ENCODE measurements around the gene IGSF21. TPM values are rescaled to one million over a fixed set of nuclear protein-coding genes. Genes with fewer than 3 reads are reported as not detected.

IGSF21 gene
- total RNA-seq, 1 donor from 2014 or later: not detected

GRCh38 chr1:18110968-18111367 lies 3.4 kb downstream of the IGSF21 start:
- no peak overlapping the region for H3K4me3 ChIP-seq (ENCODE audit: low read depth, low read length)
- TF ChIP-seq, protein P1, sequence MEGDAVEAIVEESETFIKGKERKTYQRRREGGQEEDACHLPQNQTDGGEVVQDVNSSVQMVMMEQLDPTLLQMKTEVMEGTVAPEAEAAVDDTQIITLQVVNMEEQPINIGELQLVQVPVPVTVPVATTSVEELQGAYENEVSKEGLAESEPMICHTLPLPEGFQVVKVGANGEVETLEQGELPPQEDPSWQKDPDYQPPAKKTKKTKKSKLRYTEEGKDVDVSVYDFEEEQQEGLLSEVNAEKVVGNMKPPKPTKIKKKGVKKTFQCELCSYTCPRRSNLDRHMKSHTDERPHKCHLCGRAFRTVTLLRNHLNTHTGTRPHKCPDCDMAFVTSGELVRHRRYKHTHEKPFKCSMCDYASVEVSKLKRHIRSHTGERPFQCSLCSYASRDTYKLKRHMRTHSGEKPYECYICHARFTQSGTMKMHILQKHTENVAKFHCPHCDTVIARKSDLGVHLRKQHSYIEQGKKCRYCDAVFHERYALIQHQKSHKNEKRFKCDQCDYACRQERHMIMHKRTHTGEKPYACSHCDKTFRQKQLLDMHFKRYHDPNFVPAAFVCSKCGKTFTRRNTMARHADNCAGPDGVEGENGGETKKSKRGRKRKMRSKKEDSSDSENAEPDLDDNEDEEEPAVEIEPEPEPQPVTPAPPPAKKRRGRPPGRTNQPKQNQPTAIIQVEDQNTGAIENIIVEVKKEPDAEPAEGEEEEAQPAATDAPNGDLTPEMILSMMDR (IDR thresholded peaks at IDR 0.05; ENCODE audit: insufficient read depth, low read length, severe bottlenecking): no peak
- FAIRE-seq (no peak), DNase-seq (ENCODE audit: low read depth) (no peak)
- H3K27me3 ChIP-seq (ENCODE audit: control insufficient read depth, insufficient read depth, low read length): peaks cover 38% of the 10 kb centered on the region
- H3K36me3 ChIP-seq (ENCODE audit: control insufficient read depth, insufficient read depth, low read length): no peaks in the 10 kb centered on the region

- H3K36me3 ChIP-seq (ENCODE audit: control insufficient read depth, insufficient read depth, low read length): no peaks in the 10 kb centered on the region
- TF ChIP-seq, protein P1 (IDR thresholded peaks at IDR 0.05; ENCODE audit: insufficient read depth, low read length, severe bottlenecking): no peak
- no peak overlapping the region for H3K4me3 ChIP-seq (ENCODE audit: low read depth, low read length)
- H3K27me3 ChIP-seq (ENCODE audit: control insufficient read depth, insufficient read depth, low read length): peaks cover 35% of the 10 kb centered on the region
- FAIRE-seq (peak; percentile 7), DNase-seq (ENCODE audit: low read depth) (no peak)
These were observed 4.2 kb downstream of the IGSF21 start for GRCh38 chr1:18111605-18112297.

DNA sequence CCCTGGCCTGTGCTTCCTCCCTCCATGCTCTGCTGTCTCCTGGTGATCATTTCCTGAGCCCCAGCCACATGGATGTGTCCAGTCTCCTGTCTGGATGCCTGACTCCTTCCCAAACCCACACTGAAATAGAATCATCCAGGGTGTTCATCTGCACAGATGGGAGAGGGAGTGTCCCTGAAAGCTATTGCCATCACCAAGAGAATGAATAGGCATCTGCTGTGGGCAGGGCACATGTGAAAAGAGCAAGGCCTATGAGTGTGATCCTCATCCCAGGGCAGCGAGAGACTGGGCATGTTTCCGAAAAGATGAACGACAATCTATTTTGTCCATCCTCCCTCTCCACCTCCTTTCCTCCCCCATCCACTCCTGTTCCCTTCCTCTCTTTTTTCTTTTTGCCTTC lies 5.0 kb downstream of the IGSF21 start:
- Histone ChIP-seq H3K4me3 (ENCODE audit: low read depth, low read length) (no peak overlapping the region), H3K36me3 (ENCODE audit: control insufficient read depth, insufficient read depth, low read length) (no peaks in the 10 kb centered on the region), H3K27me3 (ENCODE audit: control insufficient read depth, insufficient read depth, low read length) (peaks cover 31% of the 10 kb centered on the region)
- FAIRE-seq (no peak), DNase-seq (ENCODE audit: low read depth) (no peak)
- TF ChIP-seq, protein P1 (IDR thresholded peaks at IDR 0.05; ENCODE audit: insufficient read depth, low read length, severe bottlenecking): no peak

- FAIRE-seq: no peak
- H3K4me3 ChIP-seq (ENCODE audit: low read depth, low read length): no peak overlapping the region
- H3K27me3 ChIP-seq (ENCODE audit: control insufficient read depth, insufficient read depth, low read length): peaks cover 16% of the 10 kb centered on the region
- no peaks in the 10 kb centered on the region for H3K36me3 ChIP-seq (ENCODE audit: control insufficient read depth, insufficient read depth, low read length)
- TF ChIP-seq, protein P1 (IDR thresholded peaks at IDR 0.05; ENCODE audit: insufficient read depth, low read length, severe bottlenecking): no peak
- DNase-seq (ENCODE audit: low read depth): no peak
These were observed 7.3 kb downstream of the IGSF21 start for GRCh38 chr1:18114726-18115410.

DNA sequence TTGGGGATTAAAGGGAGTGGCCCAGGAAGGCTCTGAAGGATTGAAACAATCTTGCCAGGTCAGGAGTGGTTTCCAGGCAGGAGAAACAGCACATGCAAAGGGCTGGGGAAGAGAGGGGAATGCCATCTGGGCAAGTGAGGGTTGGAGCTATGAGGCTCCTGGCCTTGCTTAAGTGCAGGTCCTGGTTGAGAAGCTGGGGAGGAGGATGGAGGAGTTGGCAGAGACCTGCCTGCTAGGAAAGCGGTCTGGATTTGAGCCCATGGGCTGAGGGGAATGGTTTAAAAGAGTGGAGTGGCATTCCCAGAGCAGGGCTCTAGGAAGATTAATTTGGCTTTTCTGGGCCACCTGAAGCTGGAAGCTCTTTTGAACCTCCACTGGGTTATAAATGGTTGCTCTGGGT lies 9.2 kb downstream of the IGSF21 start:
- DNase-seq (ENCODE audit: low read depth): no peak
- TF ChIP-seq, protein P1 (IDR thresholded peaks at IDR 0.05; ENCODE audit: insufficient read depth, low read length, severe bottlenecking): no peak
- no peak for FAIRE-seq
- Histone ChIP-seq H3K36me3 (ENCODE audit: control insufficient read depth, insufficient read depth, low read length) (no peaks in the 10 kb centered on the region), H3K27me3 (ENCODE audit: control insufficient read depth, insufficient read depth, low read length) (peaks cover 2% of the 10 kb centered on the region), H3K4me3 (ENCODE audit: low read depth, low read length) (no peak overlapping the region)
